GM19023 (cell line): Measurements from ENCODE around the gene PITX3.
"Not testable (repeated sequence)": the region's sequence is repeated elsewhere in the genome, so short reads cannot be mapped to it uniquely, and the experiment has no call there.

ENCODE experiments used
- ATAC-seq: cut with Tn5 transposase; IDR thresholded peaks from one replicate; pipeline ENCODE4 v1.9.1; 2021; ENCODE audit warnings: mild to moderate bottlenecking, moderate library complexity; ENCODE audit not compliant: unreplicated experiment

The PITX3 gene

DNA sequence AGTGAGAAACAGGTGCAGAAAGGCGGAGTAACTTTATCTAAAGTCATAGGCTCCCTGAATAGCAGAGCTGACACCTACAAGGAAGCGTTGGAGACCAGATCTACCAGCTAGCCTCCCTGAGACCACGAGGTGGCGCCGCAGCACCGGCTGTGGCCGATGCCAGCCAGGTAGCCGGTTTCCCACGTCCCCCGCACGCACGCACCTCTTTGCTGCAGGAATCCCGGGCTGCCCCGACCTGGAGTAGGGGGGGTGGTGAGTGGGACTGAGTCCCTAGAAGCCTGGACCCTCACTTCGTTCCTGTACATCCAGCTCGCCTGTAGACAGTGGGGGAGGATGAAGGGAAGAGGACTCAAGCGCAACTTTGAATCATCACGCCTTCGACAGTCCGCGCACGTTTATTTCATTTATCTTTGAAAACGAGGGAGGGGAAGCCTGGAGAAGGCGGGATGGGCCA, 11.5 kb downstream of the PITX3 start:
- no peak for ATAC-seq

DNA sequence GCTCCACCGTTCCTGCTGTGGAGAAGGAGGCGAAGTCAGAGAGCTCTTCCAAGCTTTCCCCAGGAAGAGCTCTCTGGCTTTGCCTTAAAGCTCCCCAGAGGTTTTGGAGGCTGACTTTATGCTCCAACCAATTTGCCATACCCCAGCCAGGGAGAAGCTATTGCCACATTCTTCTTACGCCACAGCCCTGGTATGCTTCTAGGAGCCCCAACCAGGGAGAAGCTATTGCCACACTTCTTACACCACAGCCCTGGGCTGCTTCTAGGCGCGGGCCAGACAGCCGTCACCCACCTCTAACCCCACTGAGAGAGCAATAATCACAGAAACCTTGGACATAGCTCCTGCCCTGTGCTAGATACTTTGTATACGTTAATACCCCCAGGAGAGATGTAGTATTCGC, 14.3 kb downstream of the PITX3 start:
- ATAC-seq = no peak

DNA sequence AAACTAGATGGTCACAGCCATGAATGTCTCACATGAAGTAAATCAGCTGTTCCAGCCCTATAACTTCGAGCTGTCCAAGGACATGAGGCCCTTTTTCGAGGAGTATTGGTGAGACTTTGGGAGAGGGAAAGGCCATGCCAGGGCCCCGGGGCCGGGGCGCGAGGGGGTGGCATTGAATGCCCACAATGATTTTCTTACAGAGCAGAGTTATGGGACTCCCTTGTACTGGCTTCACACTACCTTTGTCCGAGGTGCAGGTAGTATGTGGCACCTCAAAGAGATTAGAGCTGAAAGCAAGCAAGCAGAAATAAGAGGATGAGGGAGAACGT, 14.8 kb downstream of the PITX3 start:
- no peak for ATAC-seq

DNA sequence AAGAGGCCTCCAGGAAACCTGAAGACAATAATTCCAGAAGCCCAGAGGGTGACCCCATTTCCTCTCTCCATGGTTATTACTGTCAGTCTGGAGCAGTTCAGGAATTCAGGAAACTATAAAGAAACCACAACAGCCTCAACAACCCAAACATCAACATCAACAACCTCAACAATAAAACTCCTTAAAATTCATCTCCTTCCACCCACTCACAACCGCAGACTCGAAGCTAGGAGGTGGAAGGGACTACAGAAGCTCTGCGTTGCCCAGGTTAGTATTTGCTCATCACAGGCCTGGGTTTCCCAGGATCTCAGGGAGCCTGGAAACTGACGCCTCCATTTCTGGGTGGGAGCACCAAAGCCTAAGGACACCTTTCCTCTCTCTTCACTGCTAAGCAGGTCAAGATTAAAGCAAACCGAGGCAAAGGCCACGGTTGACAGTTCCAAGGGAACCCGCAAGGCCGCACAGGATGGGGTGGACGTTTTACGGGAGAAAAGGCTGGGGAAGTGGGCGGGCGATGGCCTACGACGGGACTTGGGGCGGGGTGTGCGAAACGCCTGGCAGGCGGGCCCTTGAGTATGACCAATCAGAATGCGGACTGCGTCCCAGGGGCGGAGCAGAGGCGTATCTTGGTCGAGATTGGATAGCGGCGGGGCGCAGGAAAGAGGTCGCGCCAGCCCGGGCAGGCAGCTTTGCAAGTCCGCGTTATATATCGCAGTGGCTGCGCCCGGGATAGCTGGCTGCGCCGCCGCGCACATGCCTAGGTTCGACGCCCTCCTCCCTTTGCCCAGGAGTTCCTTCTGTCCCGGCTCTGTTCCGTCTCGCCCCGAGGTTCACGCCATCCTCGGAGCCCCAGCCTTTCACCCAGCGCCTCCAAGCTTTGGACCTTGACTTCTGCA, 15.4 kb downstream of the PITX3 start, which contains the start of gene ELOVL3:
Gene ELOVL3 (plus strand): TSS at position 654 of the 896 bp plus-strand sequence. CDS start 250 bp downstream, outside the sequence.
- ATAC-seq = peak; percentile 82

DNA sequence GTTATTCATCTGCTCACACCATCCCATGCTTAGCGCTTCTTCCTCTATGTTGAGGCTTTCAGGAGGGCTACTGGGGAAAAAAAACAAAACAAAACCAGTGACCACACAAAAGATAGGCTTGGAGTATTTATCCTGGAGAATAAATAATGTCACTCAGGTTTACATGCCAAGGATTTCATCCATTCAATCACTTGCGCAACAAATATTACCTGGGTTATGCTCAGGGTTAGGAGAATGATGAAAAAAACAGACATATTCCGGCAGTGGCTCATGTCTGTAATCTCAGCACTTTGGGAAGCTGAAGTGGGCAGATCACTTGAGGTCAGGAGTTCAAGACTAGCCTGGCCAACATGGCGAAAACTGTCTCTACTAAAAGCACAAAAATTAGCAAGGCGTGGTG, 18.5 kb downstream of the PITX3 start:
- ATAC-seq = no peak

DNA sequence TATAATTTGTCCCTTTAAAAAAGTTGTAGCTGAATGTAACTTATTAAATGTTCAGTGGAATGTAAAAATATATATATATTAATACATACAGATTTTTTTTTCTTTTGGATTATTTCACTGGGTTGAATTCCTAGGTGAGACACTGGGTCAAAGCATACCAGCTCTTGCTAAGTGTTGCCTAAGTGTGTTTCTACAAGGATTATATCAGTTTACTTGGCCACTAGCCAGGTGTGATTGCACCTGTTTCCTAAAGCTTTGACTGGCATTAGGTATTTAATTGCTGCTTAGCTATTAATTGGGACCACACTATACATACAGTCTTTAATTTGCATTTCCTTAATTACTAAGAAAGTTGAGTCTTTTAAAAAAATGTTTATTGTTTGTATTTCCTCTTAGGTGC, 20.7 kb downstream of the PITX3 start:
- no peak for ATAC-seq

DNA sequence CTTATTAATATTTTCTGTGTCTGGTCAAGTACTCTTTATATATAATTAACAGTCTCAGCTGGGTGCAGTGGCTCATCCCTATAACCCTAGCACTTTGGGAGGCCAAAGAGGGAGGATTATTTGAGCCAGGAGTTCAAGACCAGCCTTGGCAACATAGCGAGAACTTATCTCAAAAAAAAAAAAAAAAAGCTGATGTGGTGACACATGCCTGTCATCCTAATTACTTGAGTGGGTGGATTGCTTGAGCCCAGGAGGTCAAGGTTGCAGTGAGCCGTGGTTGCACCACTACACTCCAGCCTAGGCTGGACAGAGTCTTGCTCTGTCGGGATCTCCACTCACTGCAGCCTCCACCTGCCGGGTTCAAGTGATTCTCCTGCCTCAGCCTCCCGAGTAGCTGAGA, 21.9 kb downstream of the PITX3 start:
- ATAC-seq = no peak

DNA sequence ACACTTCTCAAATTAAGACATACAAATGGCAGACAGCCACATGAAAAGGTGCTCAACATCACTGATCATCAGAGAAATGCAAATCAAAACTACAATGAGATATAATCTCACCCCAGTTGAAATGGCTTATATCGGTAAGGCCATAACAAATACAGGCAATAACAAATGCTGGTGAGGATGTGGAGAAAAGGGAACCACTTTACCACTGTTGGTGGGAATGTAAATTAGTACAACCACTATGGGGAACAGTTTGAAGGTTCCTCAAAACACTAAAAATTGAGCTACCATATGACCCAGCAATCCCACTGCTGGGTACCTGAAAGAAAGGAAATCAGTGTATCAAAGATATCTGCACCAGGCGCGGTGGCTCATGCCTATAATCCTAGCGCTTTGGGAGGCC, 27.7 kb downstream of the PITX3 start:
- ATAC-seq = not testable (repeated sequence)

DNA sequence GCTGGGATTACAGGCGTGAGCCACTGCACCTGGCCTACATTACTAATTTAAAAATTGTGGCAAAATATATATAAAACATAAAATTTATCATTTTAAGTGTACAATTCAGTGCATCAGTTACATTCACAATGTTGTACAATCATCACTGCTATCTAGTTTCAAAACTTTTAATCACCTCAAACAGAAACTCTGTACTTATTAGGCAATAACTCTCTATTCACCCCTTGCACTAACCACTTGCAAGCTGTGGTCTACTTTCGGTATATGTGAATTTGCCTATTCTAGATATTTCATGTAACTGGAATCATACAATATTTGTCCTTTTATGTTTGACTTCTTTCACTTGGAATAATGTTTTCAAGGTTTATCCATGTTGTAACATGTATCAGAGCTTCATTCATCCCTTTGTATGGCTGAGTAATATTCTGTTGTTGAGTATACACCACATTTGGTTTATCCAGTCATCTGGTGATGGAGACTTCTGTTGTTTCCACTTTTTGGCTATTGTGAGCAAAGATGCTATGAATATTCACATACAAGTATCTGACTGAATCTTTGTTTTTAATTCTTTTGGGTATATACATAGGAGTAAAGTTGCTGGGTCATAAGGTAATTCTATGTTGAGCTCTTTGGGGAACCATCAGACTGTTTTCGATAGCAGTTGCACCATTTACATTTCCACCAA, 29.6 kb downstream of the PITX3 start:
- ATAC-seq = no peak

DNA sequence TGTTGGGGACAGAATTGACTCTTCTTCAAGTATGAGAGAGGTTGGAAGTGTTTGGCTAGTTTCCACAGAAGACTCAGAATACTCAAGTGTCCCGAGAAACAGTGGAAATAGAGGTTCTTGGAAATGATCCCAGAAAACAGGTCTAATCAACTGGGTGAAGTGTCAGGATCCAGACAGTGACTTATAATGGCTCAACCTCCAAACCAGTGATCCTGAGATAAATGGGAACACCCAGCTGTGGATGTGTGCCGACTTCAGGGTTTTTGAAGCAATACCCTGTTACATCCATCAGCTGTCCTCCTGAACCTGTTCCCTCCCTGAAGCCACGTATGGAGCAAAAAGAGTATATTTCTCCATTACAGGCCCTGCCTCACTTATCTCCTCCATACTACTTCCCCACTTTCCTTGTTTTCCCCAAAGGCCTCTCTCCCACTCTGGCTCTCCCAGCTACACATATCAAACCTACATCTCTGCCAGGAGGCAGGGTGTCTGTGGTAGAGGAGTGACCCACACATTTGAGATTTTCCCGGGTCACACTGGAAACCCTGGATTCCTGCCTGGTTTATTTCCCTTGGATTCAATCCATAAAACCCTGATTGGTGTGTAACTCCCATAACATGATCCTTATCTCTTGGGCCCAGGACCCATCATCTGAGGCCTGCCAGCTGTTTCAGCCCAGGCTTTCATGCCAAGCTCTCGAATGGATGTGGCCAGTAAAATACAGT, 32.8 kb downstream of the PITX3 start:
- no peak for ATAC-seq

DNA sequence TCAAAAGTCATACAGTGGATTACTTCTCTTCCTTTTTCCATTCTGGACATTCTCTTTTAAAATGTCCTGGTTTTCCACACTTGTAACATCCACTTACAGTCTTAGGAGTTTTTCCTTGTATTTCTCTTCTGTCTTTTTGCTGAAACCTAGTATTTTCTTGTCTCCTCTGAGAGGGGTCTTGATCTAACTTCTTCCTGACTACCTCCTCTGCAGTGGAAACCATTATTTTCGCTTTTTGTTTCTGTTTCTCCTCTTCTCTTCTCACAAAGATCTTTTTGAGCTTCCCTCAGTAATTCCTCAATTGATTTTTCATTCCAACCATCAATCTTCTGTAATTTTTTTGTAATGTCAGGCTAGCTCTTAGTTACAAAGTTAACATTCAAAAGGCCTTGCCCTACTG, 38.9 kb downstream of the PITX3 start:
- ATAC-seq = no peak

DNA sequence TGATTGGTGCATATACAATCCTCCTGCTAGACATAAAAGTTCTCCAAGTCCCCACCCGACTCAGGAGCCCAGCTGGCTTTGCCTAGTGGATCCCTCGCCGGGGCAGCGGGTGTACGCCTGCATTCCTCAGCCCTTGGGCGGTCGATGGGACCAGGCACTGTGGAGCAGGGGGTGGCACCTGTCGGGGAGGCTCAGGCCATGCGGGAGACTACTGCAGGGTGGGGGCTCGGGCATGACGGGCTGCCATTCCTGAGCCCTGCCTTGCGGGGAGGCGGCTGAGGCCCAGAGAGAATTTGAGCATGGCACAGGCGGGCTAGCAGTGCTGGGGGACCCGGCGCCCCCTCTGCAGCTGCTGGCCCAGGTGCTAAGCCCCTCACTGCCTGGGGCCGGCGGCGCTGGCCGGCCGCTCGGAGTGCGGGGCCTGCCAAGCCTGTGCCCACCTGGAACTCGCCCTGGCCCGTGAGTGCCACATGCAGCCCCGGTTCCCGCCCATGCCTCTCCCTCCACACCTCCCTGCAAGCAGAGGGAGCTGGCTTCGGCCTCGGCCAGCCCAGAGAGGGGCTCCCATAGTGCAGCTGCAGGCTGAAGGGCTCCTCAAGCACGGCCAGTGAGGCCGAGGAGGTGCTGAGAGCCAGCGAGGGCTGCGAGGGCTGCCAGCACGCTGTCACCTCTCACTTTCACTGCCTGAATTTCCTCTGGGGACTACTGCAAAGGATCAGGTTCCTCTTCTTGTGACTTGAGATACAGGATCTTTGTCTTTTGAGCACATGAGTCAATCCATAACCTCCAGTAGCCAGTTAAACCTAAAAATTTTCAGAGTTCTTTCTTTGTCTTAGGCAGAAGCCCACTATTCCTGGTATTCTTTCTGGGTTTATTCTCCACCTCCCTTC, 40.3 kb downstream of the PITX3 start:
- no peak for ATAC-seq

DNA sequence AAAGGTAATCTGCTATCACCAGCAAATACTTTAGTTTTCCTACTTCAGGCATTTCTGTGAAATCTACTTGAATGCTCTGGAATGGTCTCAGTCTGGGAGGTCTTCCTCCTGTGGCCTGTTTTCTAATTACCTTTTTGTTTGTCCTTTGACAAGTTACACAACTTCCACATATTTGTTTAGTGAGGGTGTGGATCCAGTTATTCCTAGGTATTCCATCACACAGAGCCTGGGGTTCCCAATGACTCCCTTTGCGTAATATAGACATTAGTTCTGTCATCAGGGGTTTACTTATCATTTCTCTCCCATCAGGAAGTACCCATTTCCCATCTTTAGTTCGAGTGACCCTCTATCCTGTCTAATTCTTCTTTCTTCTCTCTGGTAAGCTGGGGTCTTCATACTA, 43.3 kb downstream of the PITX3 start:
- ATAC-seq = no peak

DNA sequence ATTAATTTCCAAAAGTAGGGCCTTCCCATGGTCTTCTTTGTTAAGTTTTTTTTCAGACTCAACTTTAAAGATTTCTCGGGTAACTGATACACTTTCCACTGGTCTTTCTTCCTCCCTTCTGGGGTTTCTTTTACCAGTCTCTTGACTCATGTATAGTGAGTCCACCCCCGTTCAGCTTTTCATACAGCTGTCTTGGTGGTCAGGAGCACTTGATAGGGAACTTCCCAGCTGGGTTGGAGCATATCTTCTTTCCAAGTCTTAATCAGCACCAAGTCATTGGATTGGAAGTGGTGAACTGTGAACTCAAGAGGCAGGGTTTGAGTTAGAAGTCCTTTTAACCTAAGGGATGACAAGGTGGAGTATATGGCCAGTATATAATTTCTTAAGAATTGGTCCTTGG, 44.4 kb downstream of the PITX3 start:
- no peak for ATAC-seq

DNA sequence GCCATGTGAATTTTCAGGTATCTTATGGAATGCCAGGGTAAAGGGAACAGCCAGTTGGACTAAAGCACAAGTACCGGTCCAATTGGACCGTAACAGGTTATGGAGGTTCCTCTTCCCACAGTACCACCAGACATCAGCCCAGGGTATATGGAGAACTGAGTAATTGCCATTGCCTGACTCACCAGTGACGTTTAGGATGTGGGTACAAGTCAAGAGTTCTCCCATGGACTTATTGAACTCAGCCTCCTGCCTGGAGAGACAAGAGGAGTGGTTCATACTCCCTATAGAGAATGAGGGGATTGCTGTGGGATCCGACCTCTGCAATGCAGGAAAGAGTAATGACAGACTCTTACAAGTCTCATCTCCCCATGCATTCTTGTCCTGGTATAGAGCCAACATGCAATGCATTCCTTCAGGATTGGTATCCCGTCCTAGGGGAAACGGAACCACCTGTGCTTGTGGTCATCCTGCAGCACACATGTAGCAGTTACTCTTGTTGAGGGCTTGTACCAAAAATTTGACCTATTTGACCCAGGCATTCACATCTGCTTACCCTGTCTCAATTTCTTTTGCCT, 45.9 kb downstream of the PITX3 start:
- no peak for ATAC-seq

DNA sequence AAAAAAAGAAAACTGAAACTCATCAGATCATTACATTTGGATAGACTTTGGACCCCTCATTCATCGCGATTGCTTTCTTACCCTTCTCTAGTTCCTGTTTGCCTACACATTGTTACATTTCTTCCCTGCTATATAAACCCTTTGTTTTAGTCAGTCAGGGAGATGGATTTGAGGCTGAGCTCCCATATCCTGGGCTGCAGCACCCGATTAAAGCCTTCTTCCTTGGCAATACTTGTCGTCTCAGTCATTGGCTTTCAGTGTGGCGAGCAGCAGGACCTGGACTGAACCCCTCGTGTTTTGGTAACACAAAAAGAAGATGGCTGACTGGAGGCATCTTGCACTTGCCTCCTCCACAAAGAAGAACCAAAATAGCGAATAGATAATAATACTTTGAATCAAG, 49.4 kb downstream of the PITX3 start:
- ATAC-seq = no peak

DNA sequence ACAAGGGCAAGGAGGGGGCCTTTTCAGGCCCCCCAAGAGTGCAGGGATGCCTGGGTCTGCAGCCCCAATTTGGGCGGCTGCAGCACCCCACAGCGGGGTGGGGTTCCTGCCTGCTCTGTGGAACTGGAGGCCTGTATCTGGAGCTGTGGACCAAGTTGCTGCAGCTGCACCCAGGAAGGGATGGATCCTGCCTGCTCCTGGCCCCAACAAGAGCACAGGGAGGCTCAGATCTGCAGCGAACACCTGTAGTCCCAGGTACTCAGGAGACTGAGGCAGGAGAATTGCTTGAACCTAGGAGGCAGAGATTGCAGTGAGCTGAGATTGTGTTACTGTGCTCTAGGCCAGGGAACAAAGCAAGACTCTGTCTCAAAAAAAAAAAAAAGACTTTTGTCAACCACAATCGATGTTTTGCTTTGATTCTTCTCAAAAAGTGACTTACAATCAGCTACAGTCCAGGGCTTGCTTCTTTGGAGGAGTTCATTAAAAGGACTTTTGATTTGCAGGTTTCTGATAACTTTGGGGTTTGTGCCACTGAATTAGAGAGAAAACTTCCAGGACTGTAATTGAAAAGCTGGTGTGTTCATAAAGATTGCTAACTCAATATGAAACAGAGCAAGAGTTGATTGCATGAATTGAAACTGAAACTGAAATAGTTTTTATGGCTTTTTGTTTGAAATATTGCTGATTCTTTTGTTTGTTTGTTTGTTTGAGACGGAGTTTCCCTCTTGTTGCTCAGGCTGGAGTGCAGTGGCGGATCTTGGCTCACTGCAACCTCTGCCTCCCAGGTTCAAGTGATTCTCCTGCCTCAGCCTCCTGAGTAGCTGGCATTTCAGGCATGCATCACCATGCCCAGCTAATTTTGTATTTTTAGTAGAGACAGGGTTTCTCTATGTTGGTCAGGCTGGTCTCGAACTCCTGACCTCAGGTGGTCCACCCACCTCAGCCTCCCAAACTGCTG, 52.1 kb downstream of the PITX3 start:
- not testable (repeated sequence) for ATAC-seq

DNA sequence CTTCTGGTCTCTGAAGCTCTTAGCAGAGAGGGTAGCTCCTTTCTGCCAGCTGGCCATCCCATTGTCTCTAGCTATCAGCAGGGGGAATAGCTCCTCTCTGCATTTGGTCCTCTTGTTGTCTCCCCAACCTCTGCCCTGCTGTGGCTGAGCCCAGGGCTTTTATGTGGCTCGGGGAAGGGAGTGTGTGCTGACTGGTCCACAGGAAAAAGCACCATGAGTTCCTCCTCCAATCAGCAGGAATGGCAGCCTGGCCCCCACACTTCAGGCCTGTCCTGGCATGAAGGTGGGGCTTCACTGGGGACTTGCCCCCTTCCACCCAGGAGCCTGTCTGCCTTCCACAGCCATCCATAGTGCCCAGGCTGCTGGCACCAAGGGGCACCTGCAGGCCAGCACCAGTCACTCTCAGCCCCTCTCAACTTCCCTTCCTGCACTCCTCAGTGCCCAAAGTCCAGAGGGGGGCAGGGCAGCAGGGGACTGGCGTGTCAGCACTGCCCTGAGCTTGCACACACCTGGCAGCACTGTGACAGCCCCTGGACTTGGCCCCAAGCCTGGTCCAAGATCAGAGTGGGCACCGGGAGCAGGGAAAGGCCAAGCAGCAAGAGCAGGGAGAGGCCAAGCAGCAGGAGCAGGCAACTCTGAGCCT, 52.9 kb downstream of the PITX3 start:
- no peak for ATAC-seq
